PC-9 (cell line): ENCODE measurements around the gene ACVR2B. TPM values are rescaled to one million over a fixed set of nuclear protein-coding genes. Genes with fewer than 3 reads are reported as not detected.

Experiments
- BruUV-seq: library from RNA; stranded (reverse); fragments of 400-500 nt; replicated peaks from 2 replicates; lab custom pipeline; 2021; lab: Mats Ljungman, UMichigan
- CTCF ChIA-PET: fragments of 300-600 bp; sonication (Branson Sonifier 250); formaldehyde crosslinking; loops from one replicate; lab custom pipeline; 2022; ENCODE audit warnings: antibody characterized with exemption; lab: Charles Lee
- POLR2A ChIA-PET: fragments of 300-600 bp; sonication (Branson Sonifier 250); formaldehyde crosslinking; loops from one replicate; lab custom pipeline; 2022; ENCODE audit warnings: antibody characterized with exemption; ENCODE audit not compliant: unreplicated experiment; lab: Charles Lee
- DNase-seq, 2 experiments: peaks; one replicate each; pipeline versions ENCODE4 v3.0.0 to v3.0.0-alpha.2; 2015 to 2022; ENCODE audit warnings: mixed read lengths in 1 of 2
- H2AFZ ChIP-seq: fragments of 200-600 bp; sonication (generic); 2 replicates; pipeline ENCODE4 v1.8.1; 2017; ENCODE audit warnings: antibody characterized with exemption
- H3F3A ChIP-seq: fragments of 200-600 bp; sonication (generic); 2 replicates; pipeline ENCODE4 v1.8.1; 2017; ENCODE audit warnings: antibody characterized with exemption, mild to moderate bottlenecking, low read depth; ENCODE audit not compliant: insufficient read depth
- H3K27ac ChIP-seq: fragments of 200-600 bp; sonication (generic); 2 replicates; pipeline ENCODE4 v1.6.1; 2016; ENCODE audit warnings: mixed run types
- H3K27me3 ChIP-seq: fragments of 200-600 bp; sonication (generic); 2 replicates; pipeline ENCODE4 v1.6.1; 2016; ENCODE audit warnings: low read depth, mixed run types; ENCODE audit not compliant: insufficient read depth
- H3K36me3 ChIP-seq: fragments of 200-600 bp; sonication (generic); 2 replicates; pipeline ENCODE4 v1.6.1; 2016; ENCODE audit warnings: low read depth, mixed run types
- H3K4me1 ChIP-seq: fragments of 200-600 bp; sonication (generic); replicated peaks from 2 replicates; pipeline ENCODE4 v1.6.1; 2016; ENCODE audit warnings: mixed run types; ENCODE audit not compliant: insufficient read depth
- H3K4me2 ChIP-seq: fragments of 200-600 bp; sonication (generic); 2 replicates; pipeline ENCODE4 v1.6.1; 2017; ENCODE audit warnings: mixed run types
- H3K4me3 ChIP-seq: fragments of 200-600 bp; sonication (generic); 2 replicates; pipeline ENCODE4 v1.6.1; 2016; ENCODE audit warnings: mixed run types
- H3K79me2 ChIP-seq: fragments of 200-600 bp; sonication (generic); 2 replicates; pipeline ENCODE4 v1.6.1; 2017; ENCODE audit warnings: low read depth, mixed run types
- H3K9me2 ChIP-seq: fragments of 200-600 bp; sonication (generic); 2 replicates; pipeline ENCODE4 v1.8.1; 2017; ENCODE audit warnings: mild to moderate bottlenecking; ENCODE audit not compliant: insufficient read depth
- H3K9me3 ChIP-seq: fragments of 200-600 bp; sonication (generic); 2 replicates; pipeline ENCODE4 v1.8.1; 2016; ENCODE audit warnings: low read depth; ENCODE audit not compliant: insufficient read depth
- H4K20me1 ChIP-seq: fragments of 200-600 bp; sonication (generic); 2 replicates; pipeline ENCODE4 v1.8.1; 2017; ENCODE audit not compliant: insufficient read depth
- CTCF ChIP-seq: fragments of 200-600 bp; sonication (generic); conservative IDR thresholded peaks from 2 replicates; pipeline ENCODE4 v1.6.1; 2017; ENCODE audit warnings: mixed run types, antibody characterized with exemption, mild to moderate bottlenecking, moderate library complexity
- EZH2 ChIP-seq: fragments of 200-600 bp; sonication (generic); IDR thresholded peaks from 2 replicates; pipeline ENCODE4 v1.8.0; 2017; ENCODE audit warnings: antibody characterized with exemption, low read depth
- intact Hi-C: fragments of 100-400 bp; cut with micrococcal nuclease; formaldehyde crosslinking; loops from one replicate; pipeline ENCODE4 v1.10.0; 2022; ENCODE audit not compliant: unreplicated experiment
- total RNA-seq: library from RNA; stranded (reverse); gene quantifications from 2 replicates; pipeline ENCODE4 v1.2.3, GENCODE V29; 2021

Gene ACVR2B
- total RNA-seq, 1 experiment from 2014 or later, result 11.0 TPM

GRCh38 chr3:38500688-38501417 is 47.2 kb downstream of the ACVR2B start:
- Histone ChIP-seq H3K4me3 (no peak overlapping the region), H3K27me3 (no peaks in the 10 kb centered on the region), H3F3A (no peaks in the 10 kb centered on the region), H3K4me2 (no peak overlapping the region), H2AFZ (no peak overlapping the region), H3K4me1 (0 out of 2 replicates have a peak, but pooled peaks cover 4% of the 10 kb centered on the region), H4K20me1 (no peaks in the 10 kb centered on the region), H3K27ac (no peak overlapping the region), H3K36me3 (no peaks in the 10 kb centered on the region), H3K9me2 (no peaks in the 10 kb centered on the region), H3K9me3 (no peaks in the 10 kb centered on the region), H3K79me2 (peaks cover 5% of the 10 kb centered on the region; the same call in 1 of the 2 replicates)
- ChIA-PET POLR2A (no interaction called here), CTCF (no interaction called here)
- intact Hi-C loops, result no loop called here
- no peak for DNase-seq
- no peak for TF ChIP-seq CTCF
- no peak for TF ChIP-seq EZH2
- no TSS peak for BruUV-seq

- no peaks in the 10 kb centered on the region for H3K27me3 ChIP-seq
- H3K36me3 ChIP-seq, result peaks cover 7% of the 10 kb centered on the region; the same call in 1 of the 2 replicates
Observed at GRCh38 chr3:38507120-38507519, 53.4 kb downstream of the ACVR2B start.

GRCh38 chr3:38509732-38510131 is 56.0 kb downstream of the ACVR2B start:
- H3K36me3 ChIP-seq, result peaks cover 8% of the 10 kb centered on the region; the same call in 1 of the 2 replicates
- intact Hi-C loops, result no loop called here

More at GRCh38 chr3:38507120-38507519, 53.4 kb downstream of the ACVR2B start:
- no TSS peak for BruUV-seq
- Histone ChIP-seq H3K27ac (no peak overlapping the region), H3K4me3 (no peak overlapping the region), H3K4me1 (no peaks in the 10 kb centered on the region), H2AFZ (no peak overlapping the region), H3F3A (no peaks in the 10 kb centered on the region), H3K79me2 (no peaks in the 10 kb centered on the region), H3K9me2 (no peaks in the 10 kb centered on the region), H3K9me3 (no peaks in the 10 kb centered on the region), H4K20me1 (no peaks in the 10 kb centered on the region), H3K4me2 (no peak overlapping the region)
- ChIA-PET CTCF (no interaction called here), POLR2A (no interaction called here)
- no peak for DNase-seq
- TF ChIP-seq EZH2 (no peak), CTCF (no peak)
- intact Hi-C loops, result no loop called here

More at GRCh38 chr3:38509732-38510131, 56.0 kb downstream of the ACVR2B start:
- Histone ChIP-seq H3K4me2 (no peak overlapping the region), H3K9me2 (no peaks in the 10 kb centered on the region), H3K27me3 (no peaks in the 10 kb centered on the region), H3K9me3 (no peaks in the 10 kb centered on the region), H4K20me1 (no peaks in the 10 kb centered on the region), H3K4me1 (no peaks in the 10 kb centered on the region), H3K27ac (no peak overlapping the region), H3K79me2 (no peaks in the 10 kb centered on the region), H3K4me3 (no peak overlapping the region), H2AFZ (no peak overlapping the region), H3F3A (no peaks in the 10 kb centered on the region)
- no TSS peak for BruUV-seq
- POLR2A ChIA-PET, result no interaction called here
- DNase-seq, result no peak
- TF ChIP-seq EZH2, result no peak
- no peak for TF ChIP-seq CTCF
- CTCF ChIA-PET, result no interaction called here
